Measurements from ENCODE around the gene PCDHGA9.
A peak's percentile ranks its signal among the peaks of the same experiment; 100 is the strongest.
"Not testable (repeated sequence)": the region's sequence is repeated elsewhere in the genome, so short reads cannot be mapped to it uniquely, and the experiment has no call there.

PCDHGA9 gene

DNA sequence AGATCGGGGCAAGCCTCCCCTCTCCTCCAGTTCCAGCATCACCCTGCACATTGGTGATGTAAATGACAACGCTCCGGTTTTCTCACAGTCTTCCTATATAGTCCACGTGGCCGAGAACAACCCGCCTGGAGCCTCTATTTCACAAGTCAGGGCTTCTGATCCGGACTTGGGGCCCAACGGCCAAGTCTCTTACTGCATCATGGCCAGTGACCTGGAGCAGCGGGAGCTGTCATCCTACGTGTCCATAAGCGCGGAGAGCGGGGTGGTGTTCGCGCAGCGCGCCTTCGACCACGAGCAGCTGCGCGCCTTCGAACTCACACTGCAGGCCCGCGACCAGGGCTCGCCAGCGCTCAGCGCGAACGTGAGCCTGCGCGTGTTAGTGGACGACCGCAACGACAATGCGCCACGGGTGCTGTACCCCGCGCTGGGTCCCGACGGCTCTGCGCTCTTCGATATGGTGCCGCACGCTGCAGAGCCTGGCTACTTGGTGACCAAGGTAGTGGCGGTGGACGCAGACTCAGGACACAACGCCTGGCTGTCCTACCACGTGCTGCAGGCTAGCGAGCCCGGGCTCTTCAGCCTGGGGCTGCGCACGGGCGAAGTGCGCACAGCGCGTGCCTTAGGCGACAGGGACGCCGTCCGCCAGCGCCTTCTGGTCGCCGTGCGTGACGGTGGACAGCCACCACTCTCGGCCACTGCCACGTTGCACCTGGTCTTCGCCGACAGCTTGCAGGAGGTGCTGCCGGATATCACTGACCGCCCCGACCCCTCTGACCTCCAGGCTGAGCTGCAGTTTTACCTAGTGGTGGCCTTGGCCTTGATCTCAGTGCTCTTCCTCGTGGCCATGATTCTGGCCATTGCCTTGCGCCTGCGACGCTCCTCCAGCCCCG, 13.2 kb upstream of the PCDHGA9 start:
- Mint-ChIP-seq H3K4me3 (peak overlapping the region in 1 of 3 experiments; percentile 53), H3K4me1 (no peaks in the 10 kb centered on the region)
- TF ChIP-seq, protein P1, sequence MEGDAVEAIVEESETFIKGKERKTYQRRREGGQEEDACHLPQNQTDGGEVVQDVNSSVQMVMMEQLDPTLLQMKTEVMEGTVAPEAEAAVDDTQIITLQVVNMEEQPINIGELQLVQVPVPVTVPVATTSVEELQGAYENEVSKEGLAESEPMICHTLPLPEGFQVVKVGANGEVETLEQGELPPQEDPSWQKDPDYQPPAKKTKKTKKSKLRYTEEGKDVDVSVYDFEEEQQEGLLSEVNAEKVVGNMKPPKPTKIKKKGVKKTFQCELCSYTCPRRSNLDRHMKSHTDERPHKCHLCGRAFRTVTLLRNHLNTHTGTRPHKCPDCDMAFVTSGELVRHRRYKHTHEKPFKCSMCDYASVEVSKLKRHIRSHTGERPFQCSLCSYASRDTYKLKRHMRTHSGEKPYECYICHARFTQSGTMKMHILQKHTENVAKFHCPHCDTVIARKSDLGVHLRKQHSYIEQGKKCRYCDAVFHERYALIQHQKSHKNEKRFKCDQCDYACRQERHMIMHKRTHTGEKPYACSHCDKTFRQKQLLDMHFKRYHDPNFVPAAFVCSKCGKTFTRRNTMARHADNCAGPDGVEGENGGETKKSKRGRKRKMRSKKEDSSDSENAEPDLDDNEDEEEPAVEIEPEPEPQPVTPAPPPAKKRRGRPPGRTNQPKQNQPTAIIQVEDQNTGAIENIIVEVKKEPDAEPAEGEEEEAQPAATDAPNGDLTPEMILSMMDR (IDR thresholded peaks at IDR 0.05; ENCODE audit: unreplicated experiment in 3 of 3): no peak

GRCh38 chr5:141392429-141393198, 10.0 kb upstream of the PCDHGA9 start, which contains the start of gene PCDHGA8:
Gene PCDHGA8 (plus strand): TSS chr5:141392633. CDS start chr5:141392814, 181 bp downstream.
- Mint-ChIP-seq H3K4me3 (no peak within 1 kb of the TSS), H3K36me3 (ENCODE audit: low read depth) (peaks cover 63% of the 10 kb centered on the region), H3K9me3 (peaks cover 68% of the 10 kb centered on the region), H3K4me1 (no peaks in the 10 kb centered on the region), H3K27ac (no peak within 1 kb of the TSS), H3K27me3 (ENCODE audit: low read depth) (no peaks in the 10 kb centered on the region)
- TF ChIP-seq, protein P1 (IDR thresholded peaks at IDR 0.05; ENCODE audit: unreplicated experiment in 3 of 3): no peak

More for the DNA sequence above, 13.2 kb upstream of the PCDHGA9 start:
- Mint-ChIP-seq H3K27me3 (ENCODE audit: low read depth) (no peaks in the 10 kb centered on the region), H3K27ac (no peak overlapping the region), H3K36me3 (ENCODE audit: low read depth) (peaks cover 46% of the 10 kb centered on the region), H3K9me3 (peaks cover 75% of the 10 kb centered on the region)

DNA sequence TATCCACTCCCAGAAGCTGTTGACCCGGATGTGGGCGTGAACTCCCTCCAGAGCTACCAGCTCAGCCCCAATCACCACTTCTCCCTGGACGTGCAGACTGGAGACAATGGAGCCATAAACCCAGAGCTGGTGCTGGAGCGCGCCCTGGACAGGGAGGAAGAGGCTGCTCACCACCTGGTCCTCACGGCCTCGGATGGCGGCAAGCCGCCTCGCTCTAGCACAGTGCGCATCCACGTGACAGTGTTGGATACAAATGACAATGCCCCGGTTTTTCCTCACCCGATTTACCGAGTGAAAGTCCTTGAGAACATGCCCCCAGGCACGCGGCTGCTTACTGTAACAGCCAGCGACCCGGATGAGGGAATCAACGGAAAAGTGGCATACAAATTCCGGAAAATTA, 9.3 kb upstream of the PCDHGA9 start:
- Mint-ChIP-seq H3K27me3 (ENCODE audit: low read depth) (no peaks in the 10 kb centered on the region), H3K4me3 (no peak overlapping the region), H3K9me3 (peaks cover 67% of the 10 kb centered on the region), H3K27ac (no peak overlapping the region), H3K4me1 (no peaks in the 10 kb centered on the region), H3K36me3 (ENCODE audit: low read depth) (peaks cover 61% of the 10 kb centered on the region)
- TF ChIP-seq, protein P1 (IDR thresholded peaks at IDR 0.05; ENCODE audit: unreplicated experiment in 3 of 3): no peak

DNA sequence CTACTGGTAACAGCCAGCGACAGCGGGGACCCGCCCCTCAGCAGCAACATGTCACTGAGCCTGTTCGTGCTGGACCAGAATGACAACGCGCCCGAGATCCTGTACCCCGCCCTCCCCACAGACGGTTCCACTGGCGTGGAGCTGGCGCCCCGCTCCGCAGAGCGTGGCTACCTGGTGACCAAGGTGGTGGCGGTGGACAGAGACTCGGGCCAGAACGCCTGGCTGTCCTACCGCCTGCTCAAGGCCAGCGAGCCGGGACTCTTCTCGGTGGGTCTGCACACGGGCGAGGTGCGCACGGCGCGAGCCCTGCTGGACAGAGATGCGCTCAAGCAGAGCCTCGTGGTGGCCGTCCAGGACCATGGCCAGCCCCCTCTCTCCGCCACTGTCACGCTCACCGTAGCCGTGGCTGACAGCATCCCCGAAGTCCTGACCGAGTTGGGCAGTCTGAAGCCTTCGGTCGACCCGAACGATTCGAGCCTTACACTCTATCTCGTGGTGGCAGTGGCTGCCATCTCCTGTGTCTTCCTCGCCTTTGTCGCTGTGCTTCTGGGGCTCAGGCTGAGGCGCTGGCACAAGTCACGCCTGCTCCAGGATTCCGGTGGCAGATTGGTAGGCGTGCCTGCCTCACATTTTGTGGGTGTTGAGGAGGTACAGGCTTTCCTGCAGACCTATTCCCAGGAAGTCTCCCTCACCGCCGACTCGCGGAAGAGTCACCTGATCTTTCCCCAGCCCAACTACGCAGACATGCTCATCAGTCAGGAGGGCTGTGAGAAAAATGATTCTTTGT, 8.0 kb upstream of the PCDHGA9 start:
- H3K27me3 Mint-ChIP-seq (ENCODE audit: low read depth); H3K4me1 Mint-ChIP-seq; H3K4me3 Mint-ChIP-seq; H3K27ac Mint-ChIP-seq: not testable (repeated sequence)
- peaks cover 65% of the 10 kb centered on the region for H3K9me3 Mint-ChIP-seq
- H3K36me3 Mint-ChIP-seq (ENCODE audit: low read depth): peaks cover 59% of the 10 kb centered on the region

DNA sequence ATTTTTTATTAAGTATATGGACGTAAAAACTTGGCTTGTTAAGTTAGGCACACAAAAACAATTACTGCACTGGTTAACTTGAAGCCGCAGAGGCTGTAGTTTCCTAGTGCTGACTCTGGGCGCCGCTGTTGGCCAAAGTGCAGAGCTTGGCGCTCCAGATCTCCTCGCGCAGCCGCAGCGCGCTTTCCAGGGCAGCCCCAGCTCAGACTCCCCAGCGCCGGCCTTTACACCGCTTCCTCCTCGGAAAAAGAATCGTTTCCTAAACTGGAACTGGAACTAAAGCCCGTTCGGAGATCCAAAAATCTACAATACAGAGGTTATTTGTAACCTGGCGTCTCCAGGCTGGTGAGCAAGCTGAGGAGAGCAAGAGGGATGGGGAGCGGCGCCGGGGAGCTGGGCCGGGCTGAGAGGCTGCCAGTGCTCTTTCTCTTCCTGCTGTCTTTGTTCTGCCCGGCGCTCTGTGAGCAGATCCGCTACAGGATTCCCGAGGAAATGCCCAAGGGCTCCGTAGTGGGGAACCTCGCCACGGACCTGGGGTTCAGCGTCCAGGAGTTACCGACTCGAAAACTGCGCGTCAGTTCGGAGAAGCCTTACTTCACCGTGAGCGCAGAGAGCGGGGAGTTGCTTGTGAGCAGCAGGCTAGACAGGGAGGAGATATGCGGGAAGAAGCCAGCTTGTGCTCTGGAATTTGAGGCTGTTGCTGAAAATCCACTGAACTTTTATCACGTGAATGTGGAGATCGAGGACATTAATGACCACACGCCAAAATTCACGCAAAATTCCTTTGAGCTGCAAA, 4.6 kb upstream of the PCDHGA9 start, which contains the start of gene PCDHGB5:
Gene PCDHGB5 (plus strand): TSS at position 192 of the 796 bp plus-strand sequence. CDS start 181 bp downstream, at position 373.
- H3K27ac Mint-ChIP-seq; H3K4me1 Mint-ChIP-seq; H3K4me3 Mint-ChIP-seq; H3K27me3 Mint-ChIP-seq (ENCODE audit: low read depth): not testable (repeated sequence)
- peaks cover 49% of the 10 kb centered on the region for H3K36me3 Mint-ChIP-seq (ENCODE audit: low read depth)
- H3K9me3 Mint-ChIP-seq: peaks cover 63% of the 10 kb centered on the region

- Mint-ChIP-seq H3K4me3 (no peak overlapping the region), H3K36me3 (ENCODE audit: low read depth) (peaks cover 47% of the 10 kb centered on the region), H3K27ac (no peak overlapping the region), H3K27me3 (ENCODE audit: low read depth) (no peaks in the 10 kb centered on the region), H3K4me1 (no peaks in the 10 kb centered on the region), H3K9me3 (peaks cover 62% of the 10 kb centered on the region)
- TF ChIP-seq, protein P1 (IDR thresholded peaks at IDR 0.05; ENCODE audit: unreplicated experiment in 3 of 3): no peak
Observed at GRCh38 chr5:141398608-141399007, 4.0 kb upstream of the PCDHGA9 start.
